Liver (tissue), 9 donors: ENCODE data around the gene SP140L. TPM values are rescaled to one million over a fixed set of nuclear protein-coding genes. Genes with fewer than 3 reads are reported as not detected.

Experiments
- DNase-seq: peaks from one replicate; pipeline ENCODE4 v3.0.0-alpha.2; 2017; ENCODE audit warnings: low spot score
- H3K27ac ChIP-seq, 2 donors: one replicate each; pipeline ENCODE4 v1.7.0; 2013; ENCODE audit warnings: inconsistent platforms in 2 of 2, low read length in 2 of 2, control low read depth in 1 of 2, low read depth in 1 of 2, mild to moderate bottlenecking in 1 of 2
- H3K27me3 ChIP-seq, 4 donors: one replicate each; pipeline versions ENCODE4 v1.6.1 to v1.7.0; 2013; ENCODE audit warnings: low read length in 3 of 4, inconsistent platforms in 1 of 4, mild to moderate bottlenecking in 1 of 4, moderate library complexity in 1 of 4; ENCODE audit not compliant: control insufficient read depth in 4 of 4, insufficient read depth in 4 of 4
- H3K36me3 ChIP-seq, 4 donors: one replicate each; pipeline versions ENCODE4 v1.6.1 to v1.7.0; 2013; ENCODE audit warnings: low read length in 3 of 4, mild to moderate bottlenecking in 3 of 4, low read depth in 1 of 4, moderate library complexity in 1 of 4; ENCODE audit not compliant: control insufficient read depth in 4 of 4, insufficient read depth in 3 of 4
- H3K4me1 ChIP-seq, 4 donors: one replicate each; pipeline versions ENCODE4 v1.6.1 to v1.7.0; 2013; ENCODE audit warnings: low read length in 3 of 4, mild to moderate bottlenecking in 3 of 4, moderate library complexity in 1 of 4; ENCODE audit not compliant: control insufficient read depth in 4 of 4, insufficient read depth in 4 of 4
- H3K4me3 ChIP-seq, 3 donors: one replicate each; pipeline versions ENCODE4 v1.6.1 to v1.7.0; 2013; ENCODE audit warnings: low read length in 3 of 3, control low read depth in 1 of 3, low read depth in 1 of 3, mild to moderate bottlenecking in 1 of 3
- H3K9ac ChIP-seq, 2 donors: one replicate each; pipeline ENCODE4 v1.7.0; 2013; ENCODE audit warnings: low read length in 2 of 2, mild to moderate bottlenecking in 2 of 2, moderate library complexity in 2 of 2, control low read depth in 1 of 2, low read depth in 1 of 2
- H3K9me3 ChIP-seq, 4 donors: one replicate each; pipeline versions ENCODE4 v1.6.1 to v1.7.0; 2013; ENCODE audit warnings: low read length in 3 of 4; ENCODE audit not compliant: control insufficient read depth in 4 of 4
- EGR1 ChIP-seq, 2 donors: IDR thresholded peaks; 2 replicates each; pipeline ENCODE4 v1.6.1; 2016 to 2018; ENCODE audit warnings: antibody characterized with exemption in 2 of 2, low read depth in 2 of 2
- FOXA1 ChIP-seq: IDR thresholded peaks from 2 replicates; pipeline ENCODE4 v1.6.1; 2016; ENCODE audit warnings: antibody characterized with exemption
- FOXA2 ChIP-seq: IDR thresholded peaks from 2 replicates; pipeline ENCODE4 v1.6.1; 2016; ENCODE audit warnings: antibody characterized with exemption
- HNF4A ChIP-seq, 2 donors: conservative IDR thresholded peaks; 2 replicates each; pipeline ENCODE4 v1.6.1; 2016; ENCODE audit warnings: antibody characterized with exemption in 2 of 2, mild to moderate bottlenecking in 2 of 2
- HNF4G ChIP-seq: IDR thresholded peaks from 2 replicates; pipeline ENCODE4 v1.6.1; 2016; ENCODE audit warnings: antibody characterized with exemption
- JUND ChIP-seq, 2 donors: IDR thresholded peaks; 2 replicates each; pipeline ENCODE4 v1.6.1; 2016; ENCODE audit warnings: antibody characterized with exemption in 2 of 2
- NR2F2 ChIP-seq: IDR thresholded peaks from 2 replicates; pipeline ENCODE4 v1.6.1; 2016; ENCODE audit warnings: antibody characterized with exemption
- RAD21 ChIP-seq, 2 donors: IDR thresholded peaks; 2 replicates each; pipeline ENCODE4 v1.6.1; 2016; ENCODE audit warnings: antibody characterized with exemption in 2 of 2, mild to moderate bottlenecking in 2 of 2
- RXRA ChIP-seq, 2 donors: IDR thresholded peaks; 2 replicates each; pipeline ENCODE4 v1.6.1; 2017 to 2018; ENCODE audit warnings: antibody characterized with exemption in 2 of 2, mild to moderate bottlenecking in 1 of 2
- SP1 ChIP-seq: IDR thresholded peaks from 2 replicates; pipeline ENCODE4 v1.6.1; 2018; ENCODE audit warnings: antibody characterized with exemption, mild to moderate bottlenecking
- TAF1 ChIP-seq: conservative IDR thresholded peaks from 2 replicates; pipeline ENCODE4 v1.6.1; 2016; ENCODE audit warnings: antibody characterized with exemption, mild to moderate bottlenecking
- WGBS: extraction: QIAGEN DNeasy Blood & Tissue Kit; methylation state at CpG from one replicate; pipeline ENCODE4 v1.1.7; 2013; 5-methylcytosine and 5-hydroxymethylcytosine counted together
- polyA plus RNA-seq, 2 donors: library from polyadenylated mRNA; stranded (reverse) in 1 of 2; unstranded in 1 of 2; fragments of 200-250 nt in 1 of 2; fragments of >200 nt in 1 of 2; fragmentation: Nextera tagmentation in 1 of 2; extraction: Ambion mirVana in 1 of 2; gene quantifications; one replicate each; pipeline versions ENCODE4 v1.2.1 to v1.2.3, GENCODE V29; 2013 to 2015
- total RNA-seq, 2 donors: library from RNA; depleted of rRNA; stranded (reverse); fragments of >200 nt; gene quantifications; one replicate each; pipeline ENCODE4 v1.2.3, GENCODE V29; 2014
- TF ChIP-seq, protein P1 (sequence below): IDR thresholded peaks from 2 replicates; pipeline ENCODE4 v1.6.1; 2016; ENCODE audit warnings: antibody characterized with exemption
- TF ChIP-seq, protein P2 (sequence below): fragments of 150-350 bp; IDR thresholded peaks from 2 replicates; pipeline ENCODE4 v1.5.1; 2017; ENCODE audit warnings: improper control_type of control experiment, low read depth, low read length; ENCODE audit not compliant: missing input control
- TF ChIP-seq, protein P3 (sequence below): IDR thresholded peaks from 2 replicates; pipeline ENCODE4 v1.6.1; 2016; ENCODE audit warnings: antibody characterized with exemption
- TF ChIP-seq, protein P4 (sequence below): IDR thresholded peaks from 2 replicates; pipeline ENCODE4 v1.6.1; 2016; ENCODE audit warnings: antibody characterized with exemption, mild to moderate bottlenecking
- donor health status: healthy.
- donor health status: healthy.
- donor health status: healthy.
- donor health status: healthy.
- donor health status: healthy.

SP140L gene
- total and polyA plus RNA-seq, 4 donors, result 3.1 to 21.5 (median 6.6) TPM

DNA sequence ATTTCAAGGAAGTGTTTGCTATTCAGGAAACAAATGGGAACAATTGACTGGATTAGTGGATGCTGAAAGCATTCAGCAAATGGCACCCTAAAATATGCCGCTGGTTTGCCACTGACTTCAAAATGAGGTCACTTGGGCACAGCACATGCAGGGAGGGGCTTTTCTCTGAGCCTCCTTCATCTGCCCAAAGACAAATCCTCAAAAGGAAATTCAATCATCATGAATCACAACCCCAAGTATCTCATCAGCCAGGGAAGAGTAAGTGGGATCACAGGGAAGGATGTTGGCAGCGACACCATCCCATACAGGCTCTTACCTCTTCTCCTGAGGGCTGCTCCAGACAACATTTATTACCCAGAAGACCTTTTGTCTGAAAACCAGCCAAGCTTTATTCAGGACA, 14.4 kb upstream of the SP140L start:
- Histone ChIP-seq H3K27me3 (no peaks in the 10 kb centered on the region), H3K4me1 (no peaks in the 10 kb centered on the region), H3K9me3 (no peaks in the 10 kb centered on the region), H3K9ac (no peak overlapping the region), H3K27ac (no peak overlapping the region), H3K36me3 (no peaks in the 10 kb centered on the region), H3K4me3 (no peak overlapping the region)
- 95% methylated on average over 2 of the region's 2 CpGs for whole genome bisulfite sequencing
- TF ChIP-seq HNF4A (conservative IDR thresholded peaks at IDR 0.05) (no peak), HNF4G (no peak), SP1 (no peak), NR2F2 (no peak), EGR1 (IDR thresholded peaks at IDR 0.05; ENCODE audit: low read depth in 2 of 2) (no peak), FOXA2 (no peak), JUND (IDR thresholded peaks at IDR 0.05) (no peak)
- TF ChIP-seq, protein P1, sequence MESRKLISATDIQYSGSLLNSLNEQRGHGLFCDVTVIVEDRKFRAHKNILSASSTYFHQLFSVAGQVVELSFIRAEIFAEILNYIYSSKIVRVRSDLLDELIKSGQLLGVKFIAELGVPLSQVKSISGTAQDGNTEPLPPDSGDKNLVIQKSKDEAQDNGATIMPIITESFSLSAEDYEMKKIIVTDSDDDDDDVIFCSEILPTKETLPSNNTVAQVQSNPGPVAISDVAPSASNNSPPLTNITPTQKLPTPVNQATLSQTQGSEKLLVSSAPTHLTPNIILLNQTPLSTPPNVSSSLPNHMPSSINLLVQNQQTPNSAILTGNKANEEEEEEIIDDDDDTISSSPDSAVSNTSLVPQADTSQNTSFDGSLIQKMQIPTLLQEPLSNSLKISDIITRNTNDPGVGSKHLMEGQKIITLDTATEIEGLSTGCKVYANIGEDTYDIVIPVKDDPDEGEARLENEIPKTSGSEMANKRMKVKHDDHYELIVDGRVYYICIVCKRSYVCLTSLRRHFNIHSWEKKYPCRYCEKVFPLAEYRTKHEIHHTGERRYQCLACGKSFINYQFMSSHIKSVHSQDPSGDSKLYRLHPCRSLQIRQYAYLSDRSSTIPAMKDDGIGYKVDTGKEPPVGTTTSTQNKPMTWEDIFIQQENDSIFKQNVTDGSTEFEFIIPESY, result no peak
- TF ChIP-seq, protein P2, sequence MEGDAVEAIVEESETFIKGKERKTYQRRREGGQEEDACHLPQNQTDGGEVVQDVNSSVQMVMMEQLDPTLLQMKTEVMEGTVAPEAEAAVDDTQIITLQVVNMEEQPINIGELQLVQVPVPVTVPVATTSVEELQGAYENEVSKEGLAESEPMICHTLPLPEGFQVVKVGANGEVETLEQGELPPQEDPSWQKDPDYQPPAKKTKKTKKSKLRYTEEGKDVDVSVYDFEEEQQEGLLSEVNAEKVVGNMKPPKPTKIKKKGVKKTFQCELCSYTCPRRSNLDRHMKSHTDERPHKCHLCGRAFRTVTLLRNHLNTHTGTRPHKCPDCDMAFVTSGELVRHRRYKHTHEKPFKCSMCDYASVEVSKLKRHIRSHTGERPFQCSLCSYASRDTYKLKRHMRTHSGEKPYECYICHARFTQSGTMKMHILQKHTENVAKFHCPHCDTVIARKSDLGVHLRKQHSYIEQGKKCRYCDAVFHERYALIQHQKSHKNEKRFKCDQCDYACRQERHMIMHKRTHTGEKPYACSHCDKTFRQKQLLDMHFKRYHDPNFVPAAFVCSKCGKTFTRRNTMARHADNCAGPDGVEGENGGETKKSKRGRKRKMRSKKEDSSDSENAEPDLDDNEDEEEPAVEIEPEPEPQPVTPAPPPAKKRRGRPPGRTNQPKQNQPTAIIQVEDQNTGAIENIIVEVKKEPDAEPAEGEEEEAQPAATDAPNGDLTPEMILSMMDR, result no peak
- no peak for DNase-seq

DNA sequence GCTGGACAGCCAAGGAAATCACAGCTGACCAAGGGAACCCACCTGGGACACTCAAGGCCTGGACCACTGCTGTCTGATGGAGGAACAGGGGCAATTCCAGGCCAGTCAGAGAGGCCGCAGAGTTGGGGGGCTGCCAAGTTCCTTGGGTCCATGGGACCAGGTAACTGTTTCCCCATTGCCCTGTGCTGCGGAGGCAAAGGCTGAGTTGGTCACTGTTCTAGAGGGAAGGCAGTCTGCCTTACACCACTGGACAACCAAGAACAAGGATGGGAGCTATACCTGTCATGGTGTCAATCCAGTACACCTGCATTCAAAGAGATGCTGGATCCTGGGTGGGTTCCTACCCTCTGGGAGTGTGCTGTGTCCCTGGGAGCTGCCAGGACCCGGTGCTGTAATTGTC, 9.6 kb upstream of the SP140L start:
- no peaks in the 10 kb centered on the region for H3K4me1 ChIP-seq
- no peak for DNase-seq
- peaks cover 0 to 3% (median 2%) of the 10 kb centered on the region in 4 donors for H3K9me3 ChIP-seq
- WGBS, result 64% methylated on average over 3 of the region's 3 CpGs
- no peak overlapping the region for H3K9ac ChIP-seq
- no peak overlapping the region for H3K27ac ChIP-seq
- no peak overlapping the region for H3K4me3 ChIP-seq
- no peaks in the 10 kb centered on the region for H3K36me3 ChIP-seq
- no peaks in the 10 kb centered on the region for H3K27me3 ChIP-seq
- TF ChIP-seq RXRA (IDR thresholded peaks at IDR 0.05), result no peak
- TF ChIP-seq EGR1 (IDR thresholded peaks at IDR 0.05; ENCODE audit: low read depth in 2 of 2), result no peak
- TF ChIP-seq, protein P3, sequence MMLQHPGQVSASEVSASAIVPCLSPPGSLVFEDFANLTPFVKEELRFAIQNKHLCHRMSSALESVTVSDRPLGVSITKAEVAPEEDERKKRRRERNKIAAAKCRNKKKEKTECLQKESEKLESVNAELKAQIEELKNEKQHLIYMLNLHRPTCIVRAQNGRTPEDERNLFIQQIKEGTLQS, result no peak
- no peak for TF ChIP-seq TAF1
- no peak for TF ChIP-seq HNF4A (conservative IDR thresholded peaks at IDR 0.05)
- TF ChIP-seq RAD21 (IDR thresholded peaks at IDR 0.05), result no peak
- no peak for TF ChIP-seq FOXA1
- no peak for TF ChIP-seq SP1

DNA sequence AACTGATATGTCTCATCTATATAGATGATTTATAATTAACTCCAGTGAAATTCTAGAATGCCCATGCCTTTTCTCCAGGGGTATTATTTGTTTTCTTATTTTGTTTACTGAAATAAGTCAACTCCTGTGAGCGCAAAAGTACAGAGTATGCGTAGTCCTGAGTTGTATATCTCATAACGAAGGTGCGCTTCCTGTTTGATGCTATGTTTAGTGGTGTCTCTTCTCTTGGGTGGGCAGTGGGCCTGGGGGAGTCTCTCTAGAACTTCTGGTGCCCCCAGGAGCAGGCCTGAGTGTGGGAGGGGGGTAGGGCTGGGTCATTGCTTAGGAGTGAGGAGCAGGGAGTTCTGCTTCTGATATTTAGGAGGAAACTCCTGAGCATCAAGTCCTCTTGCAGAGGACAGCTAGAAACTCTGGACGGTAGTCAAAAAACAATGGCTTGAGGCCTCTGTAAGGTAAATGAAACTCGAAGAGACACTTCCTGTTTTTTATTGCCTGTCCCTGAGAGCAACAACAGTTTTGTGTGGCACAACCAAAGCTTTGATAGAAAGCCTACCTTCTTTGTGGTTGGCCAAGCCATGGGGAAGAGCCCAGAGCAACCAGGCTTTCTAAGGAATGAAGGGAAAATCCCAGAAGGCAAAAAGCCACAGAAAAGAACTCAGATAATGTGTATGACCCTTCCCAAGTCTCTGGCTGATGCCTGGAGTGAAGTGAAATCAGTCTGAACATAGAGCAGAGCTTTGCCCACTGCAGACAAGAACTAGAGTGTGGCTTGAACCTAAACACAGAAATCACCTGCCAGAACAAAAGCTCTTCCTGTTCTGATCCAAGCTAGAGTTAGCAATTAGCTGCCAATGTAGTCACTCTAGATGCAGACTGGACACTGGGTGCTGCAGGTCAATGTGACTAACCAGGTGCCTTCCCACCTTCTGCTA, 8.5 kb upstream of the SP140L start:
- WGBS, result 47% methylated on average over 6 of the region's 6 CpGs
- H3K9ac ChIP-seq, result no peak overlapping the region
- H3K27ac ChIP-seq, result no peak overlapping the region
- no peaks in the 10 kb centered on the region for H3K27me3 ChIP-seq
- no peaks in the 10 kb centered on the region for H3K36me3 ChIP-seq
- DNase-seq, result no peak
- peaks cover 0 to 9% (median 4%) of the 10 kb centered on the region in 4 donors for H3K9me3 ChIP-seq
- H3K4me3 ChIP-seq, result no peak overlapping the region
- H3K4me1 ChIP-seq, result no peaks in the 10 kb centered on the region
- TF ChIP-seq FOXA2, result no peak
- TF ChIP-seq, protein P4, sequence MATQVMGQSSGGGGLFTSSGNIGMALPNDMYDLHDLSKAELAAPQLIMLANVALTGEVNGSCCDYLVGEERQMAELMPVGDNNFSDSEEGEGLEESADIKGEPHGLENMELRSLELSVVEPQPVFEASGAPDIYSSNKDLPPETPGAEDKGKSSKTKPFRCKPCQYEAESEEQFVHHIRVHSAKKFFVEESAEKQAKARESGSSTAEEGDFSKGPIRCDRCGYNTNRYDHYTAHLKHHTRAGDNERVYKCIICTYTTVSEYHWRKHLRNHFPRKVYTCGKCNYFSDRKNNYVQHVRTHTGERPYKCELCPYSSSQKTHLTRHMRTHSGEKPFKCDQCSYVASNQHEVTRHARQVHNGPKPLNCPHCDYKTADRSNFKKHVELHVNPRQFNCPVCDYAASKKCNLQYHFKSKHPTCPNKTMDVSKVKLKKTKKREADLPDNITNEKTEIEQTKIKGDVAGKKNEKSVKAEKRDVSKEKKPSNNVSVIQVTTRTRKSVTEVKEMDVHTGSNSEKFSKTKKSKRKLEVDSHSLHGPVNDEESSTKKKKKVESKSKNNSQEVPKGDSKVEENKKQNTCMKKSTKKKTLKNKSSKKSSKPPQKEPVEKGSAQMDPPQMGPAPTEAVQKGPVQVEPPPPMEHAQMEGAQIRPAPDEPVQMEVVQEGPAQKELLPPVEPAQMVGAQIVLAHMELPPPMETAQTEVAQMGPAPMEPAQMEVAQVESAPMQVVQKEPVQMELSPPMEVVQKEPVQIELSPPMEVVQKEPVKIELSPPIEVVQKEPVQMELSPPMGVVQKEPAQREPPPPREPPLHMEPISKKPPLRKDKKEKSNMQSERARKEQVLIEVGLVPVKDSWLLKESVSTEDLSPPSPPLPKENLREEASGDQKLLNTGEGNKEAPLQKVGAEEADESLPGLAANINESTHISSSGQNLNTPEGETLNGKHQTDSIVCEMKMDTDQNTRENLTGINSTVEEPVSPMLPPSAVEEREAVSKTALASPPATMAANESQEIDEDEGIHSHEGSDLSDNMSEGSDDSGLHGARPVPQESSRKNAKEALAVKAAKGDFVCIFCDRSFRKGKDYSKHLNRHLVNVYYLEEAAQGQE, result no peak
- TF ChIP-seq SP1, result no peak
